T follicular helper cell (primary cell): Measurements from ENCODE around the gene SUSD3.
A peak's percentile ranks its signal among the peaks of the same experiment; 100 is the strongest.
"Not testable (repeated sequence)": the region's sequence is repeated elsewhere in the genome, so short reads cannot be mapped to it uniquely, and the experiment has no call there.

Experiments used
- DNase-seq: peaks from one replicate; pipeline ENCODE4 v3.0.0-alpha.2; 2020; ENCODE audit warnings: low read depth

SUSD3 gene

DNA sequence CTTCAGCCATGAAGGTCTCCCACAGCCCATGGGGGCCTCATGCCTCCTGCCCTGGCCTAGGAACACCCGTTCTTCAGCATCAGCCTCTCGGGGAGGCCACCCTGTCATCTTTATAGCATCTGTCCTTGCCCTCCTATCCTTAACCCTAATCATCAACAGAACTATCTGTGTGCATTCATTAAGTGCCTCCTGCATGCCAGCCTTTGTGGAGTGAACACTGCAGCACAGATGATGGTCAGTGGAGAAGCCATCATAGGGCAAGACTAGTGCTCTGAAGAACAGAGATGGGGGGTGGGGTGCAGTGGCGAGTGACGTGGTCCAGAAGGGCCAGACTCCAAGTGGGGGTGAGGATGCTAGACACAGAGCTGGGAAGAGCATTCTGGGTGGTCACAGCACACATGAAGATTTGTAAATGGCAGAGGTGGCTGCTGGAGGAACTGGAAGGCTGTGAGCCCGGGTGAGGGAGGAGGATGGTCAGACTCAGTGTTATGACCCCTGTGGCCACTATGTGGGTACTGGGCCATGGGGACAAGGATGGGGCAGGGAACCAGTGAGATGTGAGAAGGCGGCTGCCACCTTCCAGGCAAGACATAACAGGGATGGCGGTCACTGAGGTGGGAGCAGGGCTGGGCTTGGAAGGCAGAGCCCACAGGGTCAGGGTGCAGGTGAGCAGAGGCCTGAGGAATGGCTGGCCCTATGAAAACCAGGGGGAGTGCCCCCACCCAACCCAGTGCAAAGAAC lies 33.9 kb downstream of the SUSD3 start:
- DNase-seq = no peak

DNA sequence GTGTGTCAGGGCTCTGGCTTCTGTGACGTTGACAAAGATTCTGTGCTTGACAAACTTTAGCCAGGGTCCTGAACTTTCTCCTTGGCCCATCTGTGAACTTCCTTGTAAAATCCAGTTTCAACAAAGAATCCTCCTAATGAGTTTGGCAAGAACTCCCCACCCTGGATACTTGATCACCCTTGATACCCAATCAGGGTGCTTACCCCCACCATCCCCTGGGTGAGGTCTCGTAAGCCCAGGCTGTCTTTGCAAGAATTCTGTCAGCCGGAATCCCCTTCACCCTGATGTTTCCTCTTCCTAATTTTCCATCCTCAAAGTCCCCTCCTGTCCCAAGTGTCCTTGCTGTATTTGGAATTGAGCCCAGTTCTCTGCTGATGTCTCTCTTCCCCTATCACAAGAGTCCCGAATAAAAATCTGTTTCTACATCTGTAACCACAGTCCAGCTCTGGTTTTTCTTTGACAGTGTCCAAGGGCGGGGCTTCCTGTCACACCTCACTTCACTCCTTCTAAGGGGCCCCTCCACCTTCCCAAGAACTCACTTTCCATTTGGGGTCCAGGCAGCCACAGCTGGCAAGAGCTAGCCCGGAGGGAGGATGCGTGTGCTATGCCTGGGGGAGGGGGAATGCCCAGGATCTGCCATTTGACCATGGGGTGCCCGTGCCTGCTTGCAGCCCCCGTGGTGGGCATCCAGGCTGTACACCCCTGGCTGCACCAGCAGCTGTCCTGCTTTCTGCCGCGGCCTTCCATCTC lies 34.8 kb downstream of the SUSD3 start:
- no peak for DNase-seq

DNA sequence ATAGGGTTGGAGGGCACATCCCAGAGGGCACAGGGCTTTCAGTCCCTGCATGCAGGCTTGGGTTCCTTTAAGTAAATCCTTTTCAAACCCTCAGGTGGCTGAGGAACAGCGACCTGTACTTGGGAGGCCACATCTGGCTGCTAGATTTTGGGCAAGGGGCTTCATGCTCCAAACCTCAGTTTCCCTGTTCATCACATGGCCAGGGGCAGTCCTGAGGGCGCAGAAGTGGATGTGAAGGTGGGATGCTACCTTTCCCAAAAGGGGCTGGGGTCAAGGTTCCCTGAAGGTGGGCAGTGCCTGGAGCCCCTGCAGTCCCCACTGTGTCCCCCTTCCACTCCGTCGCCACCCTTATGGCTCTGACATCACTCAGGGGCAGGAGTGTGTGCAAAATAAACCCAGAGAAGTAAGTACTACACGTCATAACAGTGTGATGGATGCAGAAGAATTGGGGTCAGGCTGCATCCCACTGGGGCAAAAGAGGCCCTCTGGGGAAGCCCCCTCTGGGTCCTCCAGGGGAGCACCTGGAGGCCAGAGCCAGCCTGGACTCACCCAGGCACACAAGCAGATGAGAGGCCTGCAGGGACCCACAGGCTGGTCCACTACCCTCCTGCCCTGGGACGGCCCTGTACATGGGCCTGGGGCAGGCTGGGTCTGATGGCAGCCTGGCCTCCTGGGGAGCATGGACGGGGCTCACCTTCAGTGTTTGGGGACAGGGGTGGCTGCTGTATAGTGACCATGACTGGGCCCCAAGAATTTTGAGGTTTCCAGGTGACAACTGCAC lies 35.6 kb downstream of the SUSD3 start:
- no peak for DNase-seq

GRCh38 chr9:93094658-93095204 lies 36.2 kb downstream of the SUSD3 start:
- no peak for DNase-seq

- peak; percentile 100 for DNase-seq
These were observed 37.0 kb downstream of the SUSD3 start for GRCh38 chr9:93095205-93096130.

- peak; percentile 31 for DNase-seq
These were observed 37.8 kb downstream of the SUSD3 start, which contains the start of gene CARD19 for GRCh38 chr9:93096131-93096802. TSS of gene CARD19 (plus strand) at chr9:93096217. CDS start at chr9:93096346, 129 bp downstream.

GRCh38 chr9:93096811-93097382 lies 38.4 kb downstream of the SUSD3 start:
- no peak for DNase-seq

DNA sequence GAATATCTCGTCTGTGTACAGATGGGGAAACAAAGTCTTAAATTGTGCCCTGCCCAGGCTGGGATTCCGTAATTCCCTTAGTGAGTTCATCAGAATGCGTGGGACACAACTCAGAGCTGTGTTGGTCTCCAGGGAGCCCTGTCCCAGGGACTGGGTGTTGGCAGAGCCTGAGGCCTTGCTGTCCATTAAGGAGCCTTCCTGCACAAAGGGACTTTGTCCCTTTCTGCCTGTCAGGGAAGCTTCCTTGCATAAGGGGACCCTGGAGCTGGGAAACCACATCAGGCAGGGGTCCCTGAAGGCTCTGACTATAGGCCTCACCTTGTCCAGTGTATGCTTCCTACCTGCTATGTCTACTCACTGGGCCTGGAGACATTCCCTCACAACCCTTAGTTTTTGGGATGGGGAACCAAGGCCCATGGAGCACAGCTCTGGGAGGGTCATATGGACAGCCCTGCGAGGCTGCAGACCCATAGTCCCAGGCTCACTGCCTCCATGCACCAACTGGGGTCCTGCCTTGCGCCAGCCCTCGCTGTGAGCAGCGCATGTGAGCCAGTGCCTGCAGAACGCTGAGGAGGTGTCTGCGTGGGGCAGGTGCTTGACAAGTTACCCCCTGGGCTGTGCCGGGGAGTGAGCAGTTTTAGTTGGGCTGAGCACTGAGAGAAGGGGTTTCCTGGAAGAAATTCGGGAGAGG lies 39.2 kb downstream of the SUSD3 start:
- no peak for DNase-seq

GRCh38 chr9:93098236-93098946 lies 39.9 kb downstream of the SUSD3 start:
- DNase-seq = no peak

- no peak for DNase-seq
These were observed 41.2 kb downstream of the SUSD3 start for GRCh38 chr9:93099551-93100275.

- DNase-seq = no peak
These were observed 41.8 kb downstream of the SUSD3 start for GRCh38 chr9:93100276-93100636.

DNA sequence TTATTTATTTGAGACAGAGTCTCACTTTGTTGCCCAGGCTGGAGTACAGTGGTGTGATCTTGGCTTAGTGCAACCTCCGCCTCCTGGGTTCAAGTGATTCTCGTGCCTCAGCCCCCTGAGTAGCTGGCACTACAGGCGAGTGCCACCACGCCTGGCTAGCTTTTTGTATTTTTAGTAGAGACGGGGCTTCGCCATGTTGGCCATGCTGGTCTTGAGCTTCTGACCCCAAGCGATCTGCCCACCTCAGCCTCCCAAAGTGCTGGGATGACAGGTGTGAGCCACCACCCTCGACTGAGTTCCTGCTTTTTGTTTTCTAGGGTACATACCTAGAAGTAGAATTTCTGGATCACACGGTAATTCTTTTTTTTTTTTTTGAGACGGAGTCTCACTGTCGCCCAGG lies 42.6 kb downstream of the SUSD3 start:
- not testable (repeated sequence) for DNase-seq

DNA sequence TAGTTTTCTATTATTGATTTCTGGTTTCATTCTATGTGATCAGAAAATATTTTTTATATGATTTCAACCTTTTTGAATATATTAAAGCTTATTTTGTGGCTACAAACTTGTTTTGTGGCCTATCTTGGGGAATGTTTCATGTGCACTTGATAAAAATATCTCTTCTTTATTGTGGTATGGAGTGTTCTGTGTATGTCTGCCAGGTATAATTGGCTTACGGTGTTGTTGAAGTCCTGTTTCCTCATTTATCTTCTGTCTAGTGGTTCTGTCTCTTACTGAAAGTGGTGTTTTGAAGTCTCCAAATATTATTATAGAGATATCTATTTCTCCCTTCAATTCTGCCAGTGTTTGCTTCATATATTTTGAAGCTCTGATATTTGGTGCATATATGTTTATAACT lies 47.1 kb downstream of the SUSD3 start:
- no peak for DNase-seq

DNA sequence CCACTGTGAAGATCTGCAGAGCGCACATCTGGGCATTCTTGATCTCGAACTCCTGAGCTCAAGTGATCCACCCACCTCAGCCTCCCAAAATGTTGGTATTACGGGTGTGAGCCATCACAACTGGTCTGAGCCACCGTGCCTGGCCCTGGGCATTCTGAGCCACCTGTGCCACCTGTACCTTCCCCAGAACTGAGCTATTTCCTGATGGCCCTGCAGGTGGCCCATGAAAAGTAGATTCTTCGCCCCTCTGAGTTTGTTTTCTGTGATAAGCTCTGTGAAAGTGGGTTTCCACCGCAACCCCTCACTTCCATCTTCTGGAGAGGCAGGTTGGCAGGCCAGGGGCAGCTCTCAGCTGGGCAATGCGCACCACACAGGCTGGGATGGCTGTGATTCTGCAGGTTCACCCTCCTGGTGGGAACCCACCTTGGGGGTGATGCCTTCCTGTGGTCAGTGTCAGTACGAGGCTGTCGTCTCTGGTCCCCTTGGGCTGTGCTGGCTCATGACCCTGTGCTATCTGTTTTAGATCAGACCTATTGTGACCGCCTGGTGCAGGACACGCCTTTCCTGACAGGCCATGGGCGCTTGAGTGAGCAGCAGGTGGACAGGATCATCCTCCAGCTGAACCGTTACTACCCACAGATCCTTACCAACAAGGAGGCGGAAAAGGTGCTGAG lies 48.8 kb downstream of the SUSD3 start:
- no peak for DNase-seq

- DNase-seq = no peak
These were observed 49.3 kb downstream of the SUSD3 start for GRCh38 chr9:93107825-93108161.

DNA sequence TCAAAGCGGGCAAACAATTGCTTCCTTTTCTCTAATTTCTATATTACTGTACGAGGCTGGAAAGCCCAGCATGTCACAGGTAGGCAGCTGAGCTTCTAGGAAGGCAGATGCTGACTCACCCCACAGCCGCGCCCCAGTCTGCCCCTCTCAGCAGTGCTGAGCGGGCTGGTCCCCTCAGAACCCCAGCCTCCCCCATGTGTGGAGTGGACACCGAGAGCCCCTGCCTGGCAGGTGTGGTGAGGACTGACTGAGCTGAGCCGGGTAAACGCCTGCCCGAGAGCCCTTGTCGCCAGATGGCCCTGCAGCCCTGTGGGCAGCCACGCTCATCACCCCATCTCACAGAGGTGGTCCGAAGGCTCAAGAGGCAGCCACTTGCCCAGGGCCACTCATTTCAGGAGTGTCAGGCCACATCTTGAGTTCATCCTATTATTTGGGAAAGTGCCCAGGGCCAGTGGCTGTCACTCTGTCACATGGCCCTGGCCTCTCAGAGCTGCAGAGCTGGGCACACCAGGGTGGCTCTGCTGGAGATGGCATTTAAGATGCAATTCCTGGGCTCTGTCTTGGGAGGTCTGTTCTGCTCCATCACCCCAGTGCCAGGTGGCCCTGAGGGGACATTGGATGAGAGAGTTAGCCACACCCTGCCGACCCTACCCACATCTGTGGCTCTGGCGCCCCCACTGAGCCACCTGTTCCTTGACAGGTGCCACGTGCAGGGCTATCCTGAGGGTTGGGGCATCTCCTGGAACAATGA lies 50.0 kb downstream of the SUSD3 start:
- DNase-seq = no peak

GRCh38 chr9:93110311-93110855 lies 51.9 kb downstream of the SUSD3 start:
- DNase-seq = no peak
